HCT116 (cell line): Measurements from ENCODE around the gene C1QB.

Experiments
- EZH2 ChIP-seq: fragments of 200-600 bp; sonication (generic); IDR thresholded peaks from 2 replicates; pipeline ENCODE4 v1.6.1; 2017; ENCODE audit warnings: antibody characterized with exemption, mixed run types
- POLR2AphosphoS5 ChIP-seq: IDR thresholded peaks from 2 replicates; pipeline ENCODE4 v1.6.1; 2011; ENCODE audit warnings: mild to moderate bottlenecking, low read depth, low read length, moderate library complexity
- TCF7L2 ChIP-seq: IDR thresholded peaks from 2 replicates; pipeline ENCODE4 v1.7.0; 2011; ENCODE audit warnings: borderline replicate concordance, inconsistent platforms; ENCODE audit not compliant: insufficient read depth, insufficient read length; ENCODE audit errors: extremely low read depth
- TF ChIP-seq, protein P1 (sequence below), 3 experiments: fragments of 200-600 bp in 1 of 3; sonication (generic) in 1 of 3; IDR thresholded peaks in 2 of 3; conservative IDR thresholded peaks in 1 of 3; 2 replicates each; pipeline ENCODE4 v1.5.1; 2012 to 2017; ENCODE audit warnings: low read depth in 2 of 3, low read length in 2 of 3, antibody characterized with exemption in 1 of 3, borderline replicate concordance in 1 of 3, control low read depth in 1 of 3, mild to moderate bottlenecking in 1 of 3, mixed read lengths in 1 of 3, mixed run types in 1 of 3, moderate library complexity in 1 of 3; ENCODE audit not compliant: insufficient read depth in 1 of 3

DNA sequence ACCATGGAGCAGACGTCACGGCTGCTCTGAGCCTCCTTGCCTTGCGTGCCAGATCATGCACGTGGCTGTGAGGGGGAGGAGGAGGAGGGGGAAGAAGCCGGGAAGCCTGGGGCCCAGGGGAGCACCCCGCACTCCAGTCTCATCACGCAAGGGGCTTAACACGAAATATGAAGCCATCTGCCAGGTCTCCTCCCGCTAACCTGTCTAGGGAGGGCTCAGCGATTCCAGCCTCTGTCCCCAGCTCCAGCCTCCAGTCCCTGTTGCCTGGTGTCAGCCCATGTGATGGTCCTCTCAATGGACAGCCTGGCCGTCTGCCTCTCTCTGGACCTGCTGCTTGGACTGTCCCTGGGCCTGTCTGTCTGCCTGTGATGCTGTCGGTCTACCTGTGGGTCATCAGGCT, 39.1 kb upstream of the C1QB start:
- no peak for TF ChIP-seq EZH2
- TF ChIP-seq, protein P1, sequence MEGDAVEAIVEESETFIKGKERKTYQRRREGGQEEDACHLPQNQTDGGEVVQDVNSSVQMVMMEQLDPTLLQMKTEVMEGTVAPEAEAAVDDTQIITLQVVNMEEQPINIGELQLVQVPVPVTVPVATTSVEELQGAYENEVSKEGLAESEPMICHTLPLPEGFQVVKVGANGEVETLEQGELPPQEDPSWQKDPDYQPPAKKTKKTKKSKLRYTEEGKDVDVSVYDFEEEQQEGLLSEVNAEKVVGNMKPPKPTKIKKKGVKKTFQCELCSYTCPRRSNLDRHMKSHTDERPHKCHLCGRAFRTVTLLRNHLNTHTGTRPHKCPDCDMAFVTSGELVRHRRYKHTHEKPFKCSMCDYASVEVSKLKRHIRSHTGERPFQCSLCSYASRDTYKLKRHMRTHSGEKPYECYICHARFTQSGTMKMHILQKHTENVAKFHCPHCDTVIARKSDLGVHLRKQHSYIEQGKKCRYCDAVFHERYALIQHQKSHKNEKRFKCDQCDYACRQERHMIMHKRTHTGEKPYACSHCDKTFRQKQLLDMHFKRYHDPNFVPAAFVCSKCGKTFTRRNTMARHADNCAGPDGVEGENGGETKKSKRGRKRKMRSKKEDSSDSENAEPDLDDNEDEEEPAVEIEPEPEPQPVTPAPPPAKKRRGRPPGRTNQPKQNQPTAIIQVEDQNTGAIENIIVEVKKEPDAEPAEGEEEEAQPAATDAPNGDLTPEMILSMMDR (IDR thresholded peaks at IDR 0.05 in 2 of 3, conservative IDR thresholded peaks at IDR 0.05 in 1 of 3; ENCODE audit: borderline replicate concordance in 1 of 3, insufficient read depth in 1 of 3, low read depth in 2 of 3, low read length in 2 of 3): no peak
- no peak for TF ChIP-seq POLR2AphosphoS5
- no peak for TF ChIP-seq TCF7L2
